SU-DHL-6 (cell line): ENCODE data around the gene ZRANB2.

Experiments
- H2AFZ ChIP-seq: fragments of 200-600 bp; sonication (generic); 2 replicates; pipeline ENCODE4 v1.6.1; 2014; ENCODE audit warnings: low read depth, mild to moderate bottlenecking, moderate library complexity, mixed read lengths, antibody characterized with exemption, low read length; ENCODE audit not compliant: severe bottlenecking
- H3F3A ChIP-seq: fragments of 200-600 bp; shearing (Covaris generic); 2 replicates; pipeline ENCODE4 v1.6.0; 2016; ENCODE audit warnings: antibody characterized with exemption, mild to moderate bottlenecking; ENCODE audit not compliant: insufficient read depth
- H3K27ac ChIP-seq: fragments of 200-600 bp; sonication (generic); 2 replicates; pipeline ENCODE4 v1.5.1; 2016; ENCODE audit warnings: low read depth, mild to moderate bottlenecking, low read length, moderate library complexity, mixed read lengths
- H3K27me3 ChIP-seq: fragments of 200-600 bp; sonication (generic), shearing (Covaris generic); 2 replicates; pipeline ENCODE4 v1.6.0; 2014; ENCODE audit warnings: mild to moderate bottlenecking, low read length
- H3K36me3 ChIP-seq: fragments of 200-600 bp; sonication (generic); 2 replicates; pipeline ENCODE4 v1.6.1; 2014; ENCODE audit warnings: mild to moderate bottlenecking, low read length, mixed read lengths
- H3K4me2 ChIP-seq: fragments of 300-600, 200-600 bp; shearing (Covaris generic), sonication (generic); 2 replicates; pipeline ENCODE4 v1.6.0; 2014; ENCODE audit warnings: low read length, low read depth, mild to moderate bottlenecking; ENCODE audit not compliant: poor library complexity, severe bottlenecking
- H3K4me3 ChIP-seq: fragments of 200-600 bp; sonication (generic); 2 replicates; pipeline ENCODE4 v1.5.1; 2014; ENCODE audit warnings: antibody characterized with exemption, low read length, mild to moderate bottlenecking, mixed read lengths; ENCODE audit not compliant: insufficient read depth, poor library complexity, severe bottlenecking
- H3K79me2 ChIP-seq: fragments of 200-600 bp; sonication (generic); 2 replicates; pipeline ENCODE4 v1.6.1; 2014; ENCODE audit warnings: mild to moderate bottlenecking, low read length, moderate library complexity; ENCODE audit not compliant: insufficient read depth
- H3K9ac ChIP-seq: fragments of 200-600 bp; sonication (generic); 2 replicates; pipeline ENCODE4 v1.7.0; 2014; ENCODE audit warnings: mild to moderate bottlenecking, low read length
- H3K9me2 ChIP-seq: fragments of 200-600 bp; sonication (generic); replicated peaks from 2 replicates; pipeline ENCODE4 v1.6.1; 2014; ENCODE audit warnings: low read length; ENCODE audit not compliant: insufficient read depth
- H3K9me3 ChIP-seq: fragments of 200-600 bp; sonication (generic); 2 replicates; pipeline ENCODE4 v1.6.1; 2014; ENCODE audit warnings: low read length, mixed read lengths; ENCODE audit not compliant: insufficient read depth
- H4K20me1 ChIP-seq: fragments of 200-600 bp; sonication (generic); 2 replicates; pipeline ENCODE4 v1.6.1; 2014; ENCODE audit warnings: low read depth, mild to moderate bottlenecking, antibody characterized with exemption, low read length, moderate library complexity, mixed read lengths
- CTCF ChIP-seq: fragments of 200-600 bp; sonication (generic); IDR thresholded peaks from one replicate; pipeline ENCODE4 v1.5.1; 2017; ENCODE audit warnings: antibody characterized with exemption, mild to moderate bottlenecking, low read length, moderate library complexity; ENCODE audit not compliant: insufficient read depth, poor library complexity, severe bottlenecking
- EZH2phosphoT487 ChIP-seq: fragments of 200-600 bp; sonication (generic), shearing (Covaris generic); conservative IDR thresholded peaks from 2 replicates; pipeline ENCODE4 v1.6.1; 2018; ENCODE audit warnings: mild to moderate bottlenecking, antibody characterized with exemption, low read length, moderate library complexity, mixed read lengths

Gene ZRANB2

GRCh38 chr1:71014178-71014579 lies 66.7 kb downstream of the ZRANB2 start:
- Histone ChIP-seq H4K20me1 (no peaks in the 10 kb centered on the region), H3K36me3 (no peaks in the 10 kb centered on the region), H3K4me2 (no peak overlapping the region), H3K9me3 (no peaks in the 10 kb centered on the region), H3K27me3 (no peaks in the 10 kb centered on the region), H3K4me3 (no peak overlapping the region), H2AFZ (no peak overlapping the region), H3K9ac (no peak overlapping the region), H3F3A (no peaks in the 10 kb centered on the region), H3K9me2 (no peaks in the 10 kb centered on the region; the same call in 1 of the 2 replicates), H3K79me2 (no peaks in the 10 kb centered on the region), H3K27ac (no peak overlapping the region)
- TF ChIP-seq EZH2phosphoT487 (no peak), CTCF (no peak)
